HepG2 (cell line): ENCODE measurements around the gene ATP13A2.

ENCODE experiments used
- ATF2 ChIP-seq: sonication (generic); formaldehyde crosslinking; IDR thresholded peaks from 2 replicates; pipeline ENCODE4 v1.4.0; 2020; ENCODE audit warnings: missing genetic modification reagents
- IRF1 ChIP-seq: sonication (generic); formaldehyde crosslinking; IDR thresholded peaks from 2 replicates; pipeline ENCODE4 v1.4.0; 2020; ENCODE audit warnings: low read depth, mild to moderate bottlenecking, missing genetic modification reagents
- MEIS2 ChIP-seq: sonication (generic); formaldehyde crosslinking; IDR thresholded peaks from 2 replicates; pipeline ENCODE4 v1.9.0; 2021; ENCODE audit warnings: mild to moderate bottlenecking, missing genetic modification reagents
- TAF1 ChIP-seq: sonication (generic); formaldehyde crosslinking; IDR thresholded peaks from 2 replicates; pipeline ENCODE4 v1.4.0; 2020; ENCODE audit warnings: missing genetic modification reagents
- TIGD3 ChIP-seq: sonication (generic); formaldehyde crosslinking; IDR thresholded peaks from 2 replicates; pipeline ENCODE4 v1.5.1; 2020; ENCODE audit warnings: mild to moderate bottlenecking, missing genetic modification reagents, borderline replicate concordance
- ZEB1 ChIP-seq: IDR thresholded peaks from 2 replicates; pipeline ENCODE4 v1.6.1; 2012; ENCODE audit warnings: mild to moderate bottlenecking, low read depth, inconsistent platforms; ENCODE audit not compliant: insufficient replicate concordance
- ZNF136 ChIP-seq: sonication (generic); formaldehyde crosslinking; IDR thresholded peaks from 2 replicates; pipeline ENCODE4 v1.8.1; 2022; ENCODE audit warnings: low read depth, mild to moderate bottlenecking, moderate library complexity, missing genetic modification reagents

- no peak for TF ChIP-seq TAF1 (CRISPR knock-in tag)
- TF ChIP-seq IRF1 (CRISPR knock-in tag): no peak
- no peak for TF ChIP-seq ZNF136 (CRISPR knock-in tag)
- no peak for TF ChIP-seq MEIS2 (CRISPR knock-in tag)
- TF ChIP-seq TIGD3: no peak
- TF ChIP-seq ZEB1: no peak
- no peak for TF ChIP-seq ATF2 (CRISPR knock-in tag)
Observed at GRCh38 chr1:16975211-16975610, 36.5 kb downstream of the ATP13A2 start.
